Urinary bladder (tissue), 4 donors: ENCODE results near the gene ZNF691. TPM values are rescaled to one million over a fixed set of nuclear protein-coding genes. Genes with fewer than 3 reads are reported as not detected.

ENCODE experiments used
- DNase-seq: peaks from one replicate; pipeline ENCODE4 v3.0.0-alpha.2; 2015; ENCODE audit errors: extremely low spot score
- H3K27ac ChIP-seq: one replicate; pipeline ENCODE4 v1.5.1; 2013; ENCODE audit warnings: low read depth, mild to moderate bottlenecking, moderate library complexity
- H3K36me3 ChIP-seq: one replicate; pipeline ENCODE4 v1.6.1; 2013; ENCODE audit warnings: mild to moderate bottlenecking, moderate library complexity; ENCODE audit not compliant: insufficient read depth
- H3K4me1 ChIP-seq: one replicate; pipeline ENCODE4 v1.6.1; 2013; ENCODE audit warnings: mild to moderate bottlenecking, moderate library complexity; ENCODE audit not compliant: insufficient read depth
- H3K4me3 ChIP-seq: one replicate; pipeline ENCODE4 v1.5.1; 2013; ENCODE audit warnings: low read depth, low read length
- WGBS: extraction: QIAGEN DNeasy Blood & Tissue Kit; methylation state at CpG from one replicate; pipeline ENCODE4 v1.1.7; 2013; 5-methylcytosine and 5-hydroxymethylcytosine counted together
- polyA plus RNA-seq: library from polyadenylated mRNA; stranded (reverse); fragments of 200-250 nt; gene quantifications from one replicate; pipeline ENCODE4 v1.2.3, GENCODE V29; 2013
- total RNA-seq: library from RNA; depleted of rRNA; stranded (reverse); fragments of >200 nt; gene quantifications from one replicate; pipeline ENCODE4 v1.2.3, GENCODE V29; 2014
- donor health status: healthy with polysubstance abuse.
- donor health status: healthy.

The ZNF691 gene
- total and polyA plus RNA-seq, 2 donors: 10.3 to 12.0 TPM

DNA sequence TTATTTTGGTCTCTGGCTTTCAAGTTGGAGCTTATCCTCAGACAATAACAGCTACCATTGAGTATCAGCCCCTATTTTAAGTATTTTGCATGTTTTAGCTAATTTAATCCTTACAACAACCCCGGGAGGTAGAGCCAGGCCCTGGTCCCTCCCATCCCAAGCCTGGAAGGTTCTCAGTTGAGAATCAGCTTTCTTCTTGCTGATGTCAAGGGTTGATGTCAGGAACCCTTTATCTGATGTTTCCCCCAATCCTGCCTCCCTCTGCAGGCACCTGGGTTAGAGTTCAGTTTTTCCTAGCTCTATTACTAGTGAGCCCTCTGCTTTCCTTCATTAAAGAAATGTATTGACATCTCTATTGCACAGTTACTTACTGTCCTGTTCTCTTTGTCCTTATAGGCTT is 25.6 kb upstream of the ZNF691 start:
- Histone ChIP-seq H3K4me3 (no peak overlapping the region), H3K27ac (no peak overlapping the region), H3K4me1 (no peaks in the 10 kb centered on the region), H3K36me3 (no peaks in the 10 kb centered on the region)
- 58% methylated on average over 1 of the region's 1 CpG for WGBS
- no peak for DNase-seq

DNA sequence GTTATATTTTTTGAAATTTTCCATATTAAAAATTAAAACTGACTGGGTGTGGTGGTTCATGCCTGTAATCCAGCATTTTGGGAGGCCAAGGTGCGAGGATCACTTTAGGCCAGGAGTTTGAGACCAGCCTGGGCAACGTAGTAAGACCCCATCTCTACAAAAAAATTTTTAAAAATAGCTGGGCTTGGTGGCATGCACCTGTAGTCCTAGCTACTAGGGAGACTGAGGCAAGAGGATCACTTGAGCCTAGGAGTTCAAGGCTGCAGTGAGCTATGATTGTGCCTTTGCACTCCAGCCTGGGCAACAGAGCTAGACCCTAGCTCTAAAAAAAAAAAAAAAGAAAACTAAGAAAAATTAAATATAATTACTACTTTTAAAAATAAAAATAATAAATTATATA is 24.7 kb upstream of the ZNF691 start:
- H3K27ac ChIP-seq: no peak overlapping the region
- no peak for DNase-seq
- 96% methylated on average over 2 of the region's 2 CpGs for WGBS
- no peak overlapping the region for H3K4me3 ChIP-seq
- H3K4me1 ChIP-seq: no peaks in the 10 kb centered on the region
- H3K36me3 ChIP-seq: no peaks in the 10 kb centered on the region

- Histone ChIP-seq H3K36me3 (no peaks in the 10 kb centered on the region), H3K4me3 (no peak overlapping the region), H3K4me1 (no peaks in the 10 kb centered on the region), H3K27ac (no peak overlapping the region)
- 36% methylated on average over 2 of the region's 2 CpGs for WGBS
- no peak for DNase-seq
These were observed 23.5 kb upstream of the ZNF691 start for GRCh38 chr1:42822800-42823392.

- no peak overlapping the region for H3K27ac ChIP-seq
- no peak overlapping the region for H3K4me3 ChIP-seq
- H3K4me1 ChIP-seq: no peaks in the 10 kb centered on the region
- DNase-seq: no peak
- H3K36me3 ChIP-seq: no peaks in the 10 kb centered on the region
- 95% methylated on average over 4 of the region's 4 CpGs for WGBS
These were observed 21.9 kb upstream of the ZNF691 start for GRCh38 chr1:42824481-42825035.

GRCh38 chr1:42825036-42825851 is 21.2 kb upstream of the ZNF691 start:
- DNase-seq: no peak
- Histone ChIP-seq H3K4me3 (no peak overlapping the region), H3K27ac (no peak overlapping the region), H3K4me1 (no peaks in the 10 kb centered on the region), H3K36me3 (no peaks in the 10 kb centered on the region)
- WGBS: 62% methylated on average over 10 of the region's 10 CpGs

GRCh38 chr1:42830631-42831030 is 15.8 kb upstream of the ZNF691 start:
- 87% methylated on average over 17 of the region's 17 CpGs for WGBS
- Histone ChIP-seq H3K27ac (no peak overlapping the region), H3K36me3 (no peaks in the 10 kb centered on the region), H3K4me3 (no peak overlapping the region), H3K4me1 (no peaks in the 10 kb centered on the region)
- no peak for DNase-seq

DNA sequence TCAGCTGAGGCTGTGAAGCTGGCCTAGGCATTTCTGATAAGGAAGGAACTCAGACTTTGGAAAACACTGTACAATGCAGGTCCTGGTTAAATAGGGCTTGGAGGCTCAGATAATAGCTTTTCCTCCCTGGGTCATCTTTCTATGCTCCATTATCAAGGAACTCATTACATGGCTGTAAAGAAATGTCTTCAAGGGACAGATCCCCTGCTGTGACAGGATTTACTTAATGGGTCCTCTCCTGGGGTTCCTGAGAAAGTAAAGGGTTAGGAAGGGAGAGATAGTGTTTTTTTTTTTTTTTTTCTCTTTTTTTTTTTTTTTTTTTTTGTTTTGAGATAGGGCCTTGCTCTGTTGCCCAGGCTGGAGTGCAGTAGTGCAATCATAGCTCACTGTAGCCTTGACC is 15.1 kb upstream of the ZNF691 start:
- Histone ChIP-seq H3K4me1 (no peaks in the 10 kb centered on the region), H3K27ac (no peak overlapping the region), H3K36me3 (no peaks in the 10 kb centered on the region), H3K4me3 (no peak overlapping the region)
- no peak for DNase-seq

DNA sequence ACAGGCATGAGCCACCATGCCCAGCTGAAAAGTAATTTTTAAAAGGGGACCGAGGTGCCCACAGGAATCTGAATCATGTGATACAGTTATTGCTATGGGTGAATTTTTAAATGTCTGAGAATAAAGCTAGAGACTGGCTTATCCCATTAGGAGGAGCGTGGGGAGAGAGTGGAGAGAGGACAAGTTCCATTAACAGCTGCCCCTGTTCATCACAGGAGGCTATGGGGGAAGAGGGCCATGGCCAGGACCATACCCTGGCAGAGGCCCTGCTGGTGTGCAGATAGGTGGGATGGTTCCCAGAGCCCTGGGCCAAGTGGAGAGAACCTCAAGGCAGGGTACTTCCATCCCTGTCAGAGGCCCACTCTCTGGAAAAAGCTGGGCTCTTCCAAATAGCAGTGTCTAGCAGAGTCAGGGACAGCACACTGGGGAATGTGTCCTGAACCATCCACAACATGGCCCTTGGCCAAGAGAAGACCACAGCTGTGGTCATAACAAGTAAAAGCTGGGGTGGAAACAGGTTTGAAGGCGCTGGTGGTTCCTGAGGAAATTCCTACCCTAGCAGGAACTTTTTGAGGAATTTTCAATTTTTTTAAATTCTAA is 13.7 kb upstream of the ZNF691 start:
- H3K36me3 ChIP-seq: no peaks in the 10 kb centered on the region
- no peak overlapping the region for H3K27ac ChIP-seq
- H3K4me1 ChIP-seq: no peaks in the 10 kb centered on the region
- H3K4me3 ChIP-seq: no peak overlapping the region
- WGBS: 95% methylated on average over 3 of the region's 3 CpGs
- no peak for DNase-seq

DNA sequence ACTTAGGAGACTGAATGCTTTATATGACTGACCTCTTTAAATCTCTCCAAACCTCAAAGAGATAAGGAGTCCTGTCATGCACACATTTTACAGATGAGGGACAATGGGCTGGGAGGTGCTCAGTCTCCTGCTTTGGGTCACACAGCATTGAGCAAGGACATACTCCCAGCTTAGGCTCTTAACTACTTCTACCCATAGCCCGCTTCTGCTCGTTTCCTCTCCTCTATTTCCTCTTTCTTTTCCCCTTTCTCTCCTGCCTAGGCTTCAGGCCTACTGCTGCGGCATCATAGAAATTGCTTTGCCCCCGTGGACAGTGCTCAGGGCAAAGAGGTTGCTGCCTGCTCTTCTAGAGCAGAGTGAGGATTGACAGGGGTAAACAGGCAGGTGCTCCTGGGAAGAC is 12.4 kb upstream of the ZNF691 start:
- Histone ChIP-seq H3K4me3 (no peak overlapping the region), H3K27ac (no peak overlapping the region), H3K4me1 (no peaks in the 10 kb centered on the region), H3K36me3 (no peaks in the 10 kb centered on the region)
- DNase-seq: no peak
- WGBS: 89% methylated on average over 4 of the region's 4 CpGs

GRCh38 chr1:42834803-42835202 is 11.6 kb upstream of the ZNF691 start:
- Histone ChIP-seq H3K27ac (no peak overlapping the region), H3K4me1 (no peaks in the 10 kb centered on the region), H3K4me3 (no peak overlapping the region), H3K36me3 (no peaks in the 10 kb centered on the region)
- WGBS: 74% methylated on average over 5 of the region's 5 CpGs
- DNase-seq: no peak

DNA sequence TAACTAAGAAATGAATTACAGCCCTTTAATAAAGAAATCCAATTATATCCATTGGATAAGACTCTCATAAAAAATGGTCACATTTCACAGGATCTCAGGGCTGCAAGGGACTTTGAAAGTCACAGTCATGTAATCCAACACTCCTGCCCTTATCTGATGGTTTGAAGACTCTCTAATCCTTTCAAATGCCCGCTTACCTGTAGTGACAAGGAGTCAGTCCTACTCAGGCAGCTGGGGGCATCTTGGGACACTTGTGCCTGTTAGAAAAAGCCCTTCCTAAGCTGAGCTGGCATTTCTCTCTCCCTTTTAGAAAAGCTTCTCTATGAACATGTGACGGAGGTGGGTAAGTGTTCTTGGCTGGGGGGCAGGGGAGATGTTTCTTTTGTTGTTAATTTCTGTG is 11.0 kb upstream of the ZNF691 start:
- WGBS: 88% methylated on average over 2 of the region's 2 CpGs
- no peaks in the 10 kb centered on the region for H3K4me1 ChIP-seq
- no peak overlapping the region for H3K4me3 ChIP-seq
- DNase-seq: no peak
- H3K36me3 ChIP-seq: no peaks in the 10 kb centered on the region
- no peak overlapping the region for H3K27ac ChIP-seq

- H3K36me3 ChIP-seq: no peaks in the 10 kb centered on the region
- no peaks in the 10 kb centered on the region for H3K4me1 ChIP-seq
- DNase-seq: no peak
- no peak overlapping the region for H3K27ac ChIP-seq
- no peak overlapping the region for H3K4me3 ChIP-seq
- WGBS: 77% methylated on average over 3 of the region's 3 CpGs
These were observed 8.7 kb upstream of the ZNF691 start for GRCh38 chr1:42837709-42838108.

DNA sequence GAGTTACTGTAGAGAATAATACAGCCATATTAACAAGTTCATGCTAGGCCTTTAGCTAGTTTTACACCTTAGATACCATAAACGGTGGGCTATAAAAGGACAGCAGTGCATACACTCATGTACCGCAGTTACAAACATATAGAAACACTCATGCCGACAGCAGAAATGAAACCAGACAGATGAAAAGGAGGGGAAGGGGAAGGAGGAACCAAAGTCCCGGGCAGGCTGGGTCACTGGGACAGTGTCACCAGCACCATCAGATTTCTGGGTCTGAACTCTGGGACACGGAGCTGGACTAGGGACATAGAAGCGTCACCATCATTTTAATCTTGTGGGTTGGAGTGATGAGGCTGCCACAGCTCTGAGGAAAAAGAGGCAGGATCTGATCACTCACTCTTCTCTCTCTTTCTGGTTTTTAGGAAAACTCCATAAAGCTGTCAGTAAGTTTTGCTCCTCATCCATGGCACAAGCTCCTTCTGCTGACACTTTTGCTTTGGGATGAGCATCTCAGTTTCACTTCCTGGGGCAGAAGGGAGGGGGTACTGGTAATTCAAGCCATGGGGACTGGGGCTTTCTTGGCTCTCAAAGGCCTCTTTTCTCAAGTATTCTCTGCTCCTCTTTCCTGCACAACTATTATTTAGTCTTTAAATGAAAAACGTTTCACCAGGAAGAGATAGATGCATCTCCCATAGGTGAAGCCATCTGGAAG is 7.8 kb upstream of the ZNF691 start:
- Histone ChIP-seq H3K4me1 (no peaks in the 10 kb centered on the region), H3K36me3 (no peaks in the 10 kb centered on the region), H3K27ac (no peak overlapping the region), H3K4me3 (no peak overlapping the region)
- no peak for DNase-seq
- WGBS: 74% methylated on average over 7 of the region's 7 CpGs
